HepG2 (cell line): ENCODE results near the gene RPGRIP1. TPM values are rescaled to one million over a fixed set of nuclear protein-coding genes. Genes with fewer than 3 reads are reported as not detected.

Experiments used
- EP300 ChIP-seq, 3 experiments: sonication (generic) in 1 of 3; formaldehyde crosslinking in 1 of 3; IDR thresholded peaks; 2 replicates each; pipeline versions ENCODE4 v1.5.1 to v1.6.1; 2011 to 2020; ENCODE audit warnings: low read depth in 2 of 3, low read length in 2 of 3, borderline replicate concordance in 1 of 3, improper control_type of control experiment in 1 of 3, mild to moderate bottlenecking in 1 of 3, missing genetic modification reagents in 1 of 3, moderate library complexity in 1 of 3
- GATAD2A ChIP-seq: IDR thresholded peaks from 2 replicates; pipeline ENCODE4 v1.6.1; 2016
- GMEB2 ChIP-seq: IDR thresholded peaks from 2 replicates; pipeline ENCODE4 v1.6.1; 2016; ENCODE audit warnings: missing biosample characterization, missing genetic modification reagents, low read depth
- HCFC1 ChIP-seq: fragments of 150-350 bp; IDR thresholded peaks from 2 replicates; pipeline ENCODE4 v1.6.1; 2014; ENCODE audit warnings: low read depth, low read length
- MTA1 ChIP-seq: sonication (generic); formaldehyde crosslinking; IDR thresholded peaks from 2 replicates; pipeline ENCODE4 v1.4.0; 2020; ENCODE audit warnings: missing genetic modification reagents, mild to moderate bottlenecking, borderline replicate concordance
- MYC ChIP-seq: sonication (generic); formaldehyde crosslinking; IDR thresholded peaks from 2 replicates; pipeline ENCODE4 v1.9.0; 2021; ENCODE audit warnings: missing genetic modification reagents, borderline replicate concordance
- NFYB ChIP-seq: sonication (generic); formaldehyde crosslinking; IDR thresholded peaks from 2 replicates; pipeline ENCODE4 v1.4.0; 2020; ENCODE audit warnings: missing genetic modification reagents
- SNAPC4 ChIP-seq: sonication (generic); formaldehyde crosslinking; IDR thresholded peaks from 2 replicates; pipeline ENCODE4 v1.4.0; 2020; ENCODE audit warnings: mild to moderate bottlenecking, missing genetic modification reagents
- SP5 ChIP-seq: IDR thresholded peaks from 2 replicates; pipeline ENCODE4 v1.6.1; 2016; ENCODE audit warnings: low read depth, borderline replicate concordance
- SYNCRIP ChIP-seq: fragments of 200-400 bp; formaldehyde crosslinking; IDR thresholded peaks from 2 replicates; pipeline ENCODE4 v1.6.1; 2018; ENCODE audit warnings: mild to moderate bottlenecking, low read depth, low read length; ENCODE audit not compliant: insufficient read depth
- U2AF1 ChIP-seq: fragments of 200-400 bp; formaldehyde crosslinking; optimal IDR thresholded peaks from 2 replicates; pipeline ENCODE3; 2017; ENCODE audit warnings: mild to moderate bottlenecking, low read depth, low read length
- ZFX ChIP-seq: sonication (generic); formaldehyde crosslinking; IDR thresholded peaks from 2 replicates; pipeline ENCODE4 v1.4.0; 2020; ENCODE audit warnings: mild to moderate bottlenecking, low read depth, missing genetic modification reagents, moderate library complexity
- ZNF383 ChIP-seq: sonication (generic); formaldehyde crosslinking; IDR thresholded peaks from 2 replicates; pipeline ENCODE4 v1.4.0; 2020; ENCODE audit warnings: missing genetic modification reagents, mild to moderate bottlenecking, borderline replicate concordance
- ZNF484 ChIP-seq: sonication (generic); formaldehyde crosslinking; IDR thresholded peaks from 2 replicates; pipeline ENCODE4 v1.5.1; 2020; ENCODE audit warnings: mild to moderate bottlenecking, low read depth, missing genetic modification reagents, borderline replicate concordance
- ZNF572 ChIP-seq: sonication (generic); formaldehyde crosslinking; IDR thresholded peaks from 2 replicates; pipeline ENCODE4 v1.5.1; 2020; ENCODE audit warnings: mild to moderate bottlenecking, missing genetic modification reagents
- ZNF670 ChIP-seq: sonication (generic); formaldehyde crosslinking; IDR thresholded peaks from 2 replicates; pipeline ENCODE4 v1.8.0; 2022; ENCODE audit warnings: mild to moderate bottlenecking, missing genetic modification reagents, borderline replicate concordance
- ZNF879 ChIP-seq: sonication (generic); formaldehyde crosslinking; IDR thresholded peaks from 2 replicates; pipeline ENCODE4 v1.8.1; 2023; ENCODE audit warnings: missing genetic modification reagents
- polyA plus RNA-seq, 8 experiments: library from polyadenylated mRNA; depleted of rRNA in 3 of 8; stranded (reverse) in 7 of 8; unstranded in 1 of 8; fragments of >200 nt; fragmentation: Illumina TruSeq in 4 of 8; extraction: Trizol in 4 of 8; gene quantifications; 2 replicates each; pipeline versions ENCODE4 v1.2.1 to v1.2.3, GENCODE V29; 2011 to 2016; ENCODE audit warnings: low read depth in 4 of 8, missing spikeins in 1 of 8, mixed read lengths in 1 of 8; ENCODE audit not compliant: insufficient read depth in 1 of 8
- total RNA-seq, 5 experiments: library from RNA; depleted of rRNA; stranded (reverse); fragments of >200 nt; fragmentation: Illumina TruSeq; extraction: Trizol; gene quantifications; 2 replicates each; pipeline ENCODE4 v1.2.3, GENCODE V29; 2016; ENCODE audit warnings: low read depth in 1 of 5
- TF ChIP-seq, protein P1 (sequence below): sonication (generic); formaldehyde crosslinking; conservative IDR thresholded peaks from 2 replicates; pipeline ENCODE4 v1.4.0; 2020; ENCODE audit warnings: mild to moderate bottlenecking, missing genetic modification reagents, moderate library complexity

The RPGRIP1 gene
- total and polyA plus RNA-seq, 2 of the 13 experiments (the other 11 are each of a cell fraction or from before 2014, with no cell fraction given): 0.13 to 1.1 TPM

DNA sequence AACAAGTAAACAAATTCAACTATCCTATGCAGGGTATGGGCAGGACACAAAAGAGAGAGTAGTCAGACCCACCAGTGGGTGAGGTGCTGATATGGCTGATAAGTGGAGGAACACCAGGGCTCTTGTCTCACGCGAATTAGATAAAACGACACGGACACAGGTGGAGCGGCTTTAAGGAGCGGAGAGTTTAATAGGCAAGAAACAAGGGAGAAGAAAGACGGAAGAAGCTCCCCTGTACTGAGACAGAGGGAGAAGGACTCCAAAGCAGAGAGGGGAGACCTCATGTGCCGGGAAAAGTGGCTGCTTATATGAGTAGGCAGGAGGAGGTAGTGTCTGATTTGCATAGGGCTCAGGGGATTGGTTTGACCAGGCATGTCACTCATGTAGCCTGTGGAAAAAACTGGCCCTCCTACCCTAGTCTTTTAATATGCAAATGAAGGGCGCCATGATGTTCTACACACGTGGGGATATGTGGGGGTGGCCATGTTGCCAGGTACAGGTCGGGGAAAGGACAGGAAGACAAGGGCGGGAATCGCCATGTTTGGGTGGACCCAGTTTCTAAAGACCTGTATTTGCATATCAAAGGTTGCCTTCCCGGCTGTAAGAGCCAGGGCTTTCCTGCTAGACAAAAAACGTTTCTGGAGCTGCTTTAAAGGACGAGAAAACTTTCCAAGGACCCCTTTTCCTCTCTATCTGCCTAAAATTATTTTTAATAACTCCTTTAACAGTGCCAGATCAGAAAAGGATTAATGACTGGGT lies 28.8 kb downstream of the RPGRIP1 start (continued):
- TF ChIP-seq ZFX (CRISPR knock-in tag) (peak; percentile 19; the same call in 1 of the 2 replicates), ZNF879 (CRISPR knock-in tag) (peak; percentile 57; the same call in 1 of the 2 replicates), GATAD2A (peak; percentile 9; the same call in 1 of the 2 replicates), ZNF572 (CRISPR knock-in tag) (no peak), MYC (CRISPR knock-in tag) (peak; percentile 99), SNAPC4 (CRISPR knock-in tag) (peak; percentile 98), SYNCRIP (no peak), MTA1 (CRISPR knock-in tag) (no peak), SP5 (no peak), ZNF670 (CRISPR knock-in tag) (no peak), HCFC1 (peak; percentile 38; the same call in 1 of the 2 replicates), U2AF1 (no peak), GMEB2 (CRISPR knock-in tag) (0 out of 2 replicates have a peak, but pooled peaks have one; percentile 10), NFYB (peak; percentile 77), EP300 (IDR thresholded peaks at IDR 0.05; ENCODE audit: low read depth in 2 of 2, low read length in 2 of 2) (0 out of 4 replicates have a peak, but pooled peaks of 1 of the 2 experiments have one; percentile 12), EP300 (CRISPR knock-in tag; IDR thresholded peaks at IDR 0.05; ENCODE audit: borderline replicate concordance) (no peak), ZNF484 (no peak), ZNF383 (CRISPR knock-in tag) (no peak)
- TF ChIP-seq, protein P1, sequence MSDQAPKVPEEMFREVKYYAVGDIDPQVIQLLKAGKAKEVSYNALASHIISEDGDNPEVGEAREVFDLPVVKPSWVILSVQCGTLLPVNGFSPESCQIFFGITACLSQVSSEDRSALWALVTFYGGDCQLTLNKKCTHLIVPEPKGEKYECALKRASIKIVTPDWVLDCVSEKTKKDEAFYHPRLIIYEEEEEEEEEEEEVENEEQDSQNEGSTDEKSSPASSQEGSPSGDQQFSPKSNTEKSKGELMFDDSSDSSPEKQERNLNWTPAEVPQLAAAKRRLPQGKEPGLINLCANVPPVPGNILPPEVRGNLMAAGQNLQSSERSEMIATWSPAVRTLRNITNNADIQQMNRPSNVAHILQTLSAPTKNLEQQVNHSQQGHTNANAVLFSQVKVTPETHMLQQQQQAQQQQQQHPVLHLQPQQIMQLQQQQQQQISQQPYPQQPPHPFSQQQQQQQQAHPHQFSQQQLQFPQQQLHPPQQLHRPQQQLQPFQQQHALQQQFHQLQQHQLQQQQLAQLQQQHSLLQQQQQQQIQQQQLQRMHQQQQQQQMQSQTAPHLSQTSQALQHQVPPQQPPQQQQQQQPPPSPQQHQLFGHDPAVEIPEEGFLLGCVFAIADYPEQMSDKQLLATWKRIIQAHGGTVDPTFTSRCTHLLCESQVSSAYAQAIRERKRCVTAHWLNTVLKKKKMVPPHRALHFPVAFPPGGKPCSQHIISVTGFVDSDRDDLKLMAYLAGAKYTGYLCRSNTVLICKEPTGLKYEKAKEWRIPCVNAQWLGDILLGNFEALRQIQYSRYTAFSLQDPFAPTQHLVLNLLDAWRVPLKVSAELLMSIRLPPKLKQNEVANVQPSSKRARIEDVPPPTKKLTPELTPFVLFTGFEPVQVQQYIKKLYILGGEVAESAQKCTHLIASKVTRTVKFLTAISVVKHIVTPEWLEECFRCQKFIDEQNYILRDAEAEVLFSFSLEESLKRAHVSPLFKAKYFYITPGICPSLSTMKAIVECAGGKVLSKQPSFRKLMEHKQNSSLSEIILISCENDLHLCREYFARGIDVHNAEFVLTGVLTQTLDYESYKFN: peak; percentile 28; the same call in 1 of the 2 replicates
